ENCODE data around the gene WNK4. TPM values are rescaled to one million over a fixed set of nuclear protein-coding genes. Genes with fewer than 3 reads are reported as not detected.

Gene WNK4
- total RNA-seq, 1 experiment from 2014 or later = 2.6 TPM

- H3K36me3 Mint-ChIP-seq (ENCODE audit: insufficient read depth in 1 of 3, low read depth in 3 of 3) = peaks cover 3 to 29% (median 28%) of the 10 kb centered on the region in 3 experiments
- no peak for TF ChIP-seq CTCF (conservative IDR thresholded peaks at IDR 0.05)
- no peak overlapping the region for H3K23ac ChIP-seq (ENCODE audit: insufficient read length, low read depth, low read length)
- no peak overlapping the region for H4K5ac ChIP-seq (ENCODE audit: insufficient read length, low read depth, low read length)
- H3K4me2 ChIP-seq (ENCODE audit: insufficient read depth, insufficient read length, low read length) = peak overlapping the region; percentile 47
- H2AK5ac ChIP-seq (ENCODE audit: insufficient read length, low read length) = no peak overlapping the region
- peak; percentile 37 for DNase-seq
- peaks cover 8% of the 10 kb centered on the region for H3K23me2 ChIP-seq (ENCODE audit: insufficient read length, low read depth, low read length, poor library complexity, severe bottlenecking)
- no peak overlapping the region for H4K91ac ChIP-seq (ENCODE audit: insufficient read length, low read depth, low read length)
- H3K56ac ChIP-seq (ENCODE audit: insufficient read length, low read depth, low read length) = no peak overlapping the region
- no peaks in the 10 kb centered on the region for H4K20me1 ChIP-seq (ENCODE audit: control insufficient read depth, insufficient read depth, insufficient read length)
- H3K27me3 ChIP-seq (ENCODE audit: insufficient read depth, low read length) = peaks cover 10% of the 10 kb centered on the region; the same call in 1 of the 2 replicates
- no peak overlapping the region for H2AFZ ChIP-seq (ENCODE audit: low read length)
- H3K14ac ChIP-seq (ENCODE audit: insufficient read depth, low read length) = no peak overlapping the region; the same call in 1 of the 2 replicates
- H3K9ac ChIP-seq (ENCODE audit: extremely low read depth, insufficient read length, low read length) = no peak overlapping the region
- H3K79me2 ChIP-seq (ENCODE audit: insufficient read depth, low read length) = no peaks in the 10 kb centered on the region
- H3K4me1 Mint-ChIP-seq = peaks cover 21 to 22% of the 10 kb centered on the region in 2 experiments
- H2BK5ac ChIP-seq (ENCODE audit: insufficient read length, low read length) = no peak overlapping the region
- no peak overlapping the region for H3K4ac ChIP-seq (ENCODE audit: low read depth, low read length)
- H3K27me3 Mint-ChIP-seq (ENCODE audit: low read depth) = peaks cover 28% of the 10 kb centered on the region
- H3K4me1 ChIP-seq (ENCODE audit: insufficient read depth, low read length) = no peaks in the 10 kb centered on the region
- H3K18ac ChIP-seq (ENCODE audit: insufficient read length, low read depth, low read length) = no peak overlapping the region
- no peak overlapping the region for H3T11ph ChIP-seq (ENCODE audit: low read length)
- no peak overlapping the region for H2BK20ac ChIP-seq (ENCODE audit: low read depth, low read length, poor library complexity, severe bottlenecking)
- no CpG with 5 or more reads among the region's 39 CpGs for WGBS (ENCODE audit: extremely low coverage, insufficient read length, low lambda C conversion rate)
- peak overlapping the region; percentile 60 to 80 for H3K4me3 Mint-ChIP-seq
- H3K79me1 ChIP-seq (ENCODE audit: insufficient read depth, low read depth, low read length, poor library complexity, severe bottlenecking) = no peaks in the 10 kb centered on the region
- no peak overlapping the region for H2BK120ac ChIP-seq (ENCODE audit: low read depth, low read length, poor library complexity, severe bottlenecking)
- H3K9me3 ChIP-seq (ENCODE audit: control insufficient read depth, low read depth, low read length) = no peaks in the 10 kb centered on the region
- H4K8ac ChIP-seq (replicated peaks; ENCODE audit: insufficient read length, low read depth, low read length) = no peak overlapping the region
- no peak overlapping the region for H3K27ac Mint-ChIP-seq
- no peak overlapping the region for H2BK15ac ChIP-seq (ENCODE audit: low read depth, low read length)
- H2BK12ac ChIP-seq (ENCODE audit: insufficient read length, low read depth, low read length) = no peak overlapping the region
- no peak overlapping the region for H3K27ac ChIP-seq (ENCODE audit: insufficient read length, low read depth, low read length)
- no peaks in the 10 kb centered on the region for H3K9me3 Mint-ChIP-seq
These were observed 635 bp downstream of the WNK4 start for GRCh38 chr17:42780851-42781638.

Measured in H9 (cell line).